BJ (cell line): ENCODE results near the gene JAGN1. TPM values are rescaled to one million over a fixed set of nuclear protein-coding genes. Genes with fewer than 3 reads are reported as not detected.

Source experiments
- CTCF ChIA-PET: fragments of 350-600 bp; formaldehyde crosslinking; extraction: SDS; loops from one replicate; lab custom pipeline; 2021; ENCODE audit warnings: antibody characterized with exemption, inconsistent platforms; lab: Yijun Ruan, JAX
- POLR2A ChIA-PET: fragments of 300-600 bp; sonication (Branson Sonifier 250); formaldehyde crosslinking; extraction: SDS; loops from one replicate; lab custom pipeline; 2021; ENCODE audit warnings: antibody characterized with exemption; lab: Charles Lee
- DNase-seq: peaks from one replicate; pipeline ENCODE4 v3.0.0-alpha.2; 2011; ENCODE audit warnings: low read depth
- H3K27me3 ChIP-seq: 2 replicates; pipeline ENCODE4 v1.6.0; 2011; ENCODE audit warnings: low read length; ENCODE audit not compliant: control insufficient read depth, insufficient read depth
- H3K36me3 ChIP-seq: 2 replicates; pipeline ENCODE4 v1.5.1; 2011; ENCODE audit warnings: low read length; ENCODE audit not compliant: control insufficient read depth, insufficient read depth
- H3K4me3 ChIP-seq: 2 replicates; pipeline ENCODE4 v1.5.1; 2011; ENCODE audit warnings: low read depth, mild to moderate bottlenecking, control low read depth, low read length
- polyA minus RNA-seq: library from RNA; depleted of rRNA, polyadenylated mRNA; stranded (reverse); fragments of >200 nt; gene quantifications from 2 replicates; pipeline ENCODE4 v1.2.3, GENCODE V29; 2011; rRNA and poly(A)+ RNA removed
- polyA plus RNA-seq: library from polyadenylated mRNA; depleted of rRNA; stranded (reverse); fragments of >200 nt; gene quantifications from 2 replicates; pipeline ENCODE4 v1.2.3, GENCODE V29; 2011; rRNA removed
- TF ChIP-seq, protein P1 (sequence below): IDR thresholded peaks from 2 replicates; pipeline ENCODE4 v1.5.1; 2011; ENCODE audit warnings: low read depth, mild to moderate bottlenecking, control low read depth, inconsistent platforms, low read length, moderate library complexity; ENCODE audit not compliant: insufficient read depth

Gene JAGN1
- 46.5 and 47.2 TPM in 2 replicates for polyA plus RNA-seq
- 24.1 and 34.5 TPM in 2 replicates for polyA minus RNA-seq

DNA sequence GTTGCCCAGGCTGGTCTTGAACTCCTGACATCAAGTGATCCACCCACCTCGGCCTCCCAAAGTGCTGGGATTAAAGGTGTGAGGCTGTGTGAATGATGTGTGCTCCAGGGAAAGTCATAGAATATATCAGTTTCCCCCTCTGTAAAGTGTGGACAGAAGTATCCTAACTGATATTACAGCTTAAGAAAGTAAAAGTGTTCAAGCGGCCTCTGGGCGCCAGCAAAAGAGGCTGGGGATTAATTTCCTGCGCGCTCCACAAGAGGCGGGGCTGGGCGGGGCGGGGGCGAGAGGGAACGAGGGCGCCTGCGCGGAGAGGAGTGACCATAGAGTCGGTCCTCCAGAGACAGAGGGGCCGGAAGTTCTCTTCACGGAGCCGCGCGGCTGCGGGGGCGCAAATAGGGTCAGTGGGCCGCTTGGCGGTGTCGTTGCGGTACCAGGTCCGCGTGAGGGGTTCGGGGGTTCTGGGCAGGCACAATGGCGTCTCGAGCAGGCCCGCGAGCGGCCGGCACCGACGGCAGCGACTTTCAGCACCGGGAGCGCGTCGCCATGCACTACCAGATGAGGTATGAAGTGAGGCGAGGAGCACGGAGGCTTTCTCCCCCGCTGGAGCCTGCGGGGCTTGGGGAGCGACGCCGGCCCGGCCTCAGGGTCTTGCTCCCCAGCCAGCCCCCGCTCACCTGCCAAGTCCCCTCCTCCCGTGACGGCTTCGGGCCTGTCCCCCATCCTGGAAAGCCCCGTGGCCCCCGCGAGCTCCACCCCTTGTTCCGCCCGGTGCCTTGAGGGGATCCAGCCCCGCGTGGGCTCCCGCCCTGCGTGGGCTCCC lies at the start of gene JAGN1:
Gene JAGN1 (plus strand): TSS at position 362 of the 823 bp plus-strand sequence. CDS start 113 bp downstream, at position 475.
- ChIA-PET CTCF (interaction anchor here (0.7 to 0.9 kb wide), 2 partner anchors 53 to 85 kb away, joined by 3 to 4 read pairs; no protein-coding TSS in a partner anchor), POLR2A (interaction anchor here (0.6 kb wide), 1 partner anchor 261 kb away, joined by 5 read pairs; no protein-coding TSS in a partner anchor)
- H3K27me3 ChIP-seq: no peaks in the 10 kb centered on the region
- TF ChIP-seq, protein P1, sequence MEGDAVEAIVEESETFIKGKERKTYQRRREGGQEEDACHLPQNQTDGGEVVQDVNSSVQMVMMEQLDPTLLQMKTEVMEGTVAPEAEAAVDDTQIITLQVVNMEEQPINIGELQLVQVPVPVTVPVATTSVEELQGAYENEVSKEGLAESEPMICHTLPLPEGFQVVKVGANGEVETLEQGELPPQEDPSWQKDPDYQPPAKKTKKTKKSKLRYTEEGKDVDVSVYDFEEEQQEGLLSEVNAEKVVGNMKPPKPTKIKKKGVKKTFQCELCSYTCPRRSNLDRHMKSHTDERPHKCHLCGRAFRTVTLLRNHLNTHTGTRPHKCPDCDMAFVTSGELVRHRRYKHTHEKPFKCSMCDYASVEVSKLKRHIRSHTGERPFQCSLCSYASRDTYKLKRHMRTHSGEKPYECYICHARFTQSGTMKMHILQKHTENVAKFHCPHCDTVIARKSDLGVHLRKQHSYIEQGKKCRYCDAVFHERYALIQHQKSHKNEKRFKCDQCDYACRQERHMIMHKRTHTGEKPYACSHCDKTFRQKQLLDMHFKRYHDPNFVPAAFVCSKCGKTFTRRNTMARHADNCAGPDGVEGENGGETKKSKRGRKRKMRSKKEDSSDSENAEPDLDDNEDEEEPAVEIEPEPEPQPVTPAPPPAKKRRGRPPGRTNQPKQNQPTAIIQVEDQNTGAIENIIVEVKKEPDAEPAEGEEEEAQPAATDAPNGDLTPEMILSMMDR: 0 out of 2 replicates have a peak, but pooled peaks have one; percentile 9
- peak within 1 kb of the TSS; percentile 98 for H3K4me3 ChIP-seq
- DNase-seq: no peak
- peaks cover 6% of the 10 kb centered on the region for H3K36me3 ChIP-seq

DNA sequence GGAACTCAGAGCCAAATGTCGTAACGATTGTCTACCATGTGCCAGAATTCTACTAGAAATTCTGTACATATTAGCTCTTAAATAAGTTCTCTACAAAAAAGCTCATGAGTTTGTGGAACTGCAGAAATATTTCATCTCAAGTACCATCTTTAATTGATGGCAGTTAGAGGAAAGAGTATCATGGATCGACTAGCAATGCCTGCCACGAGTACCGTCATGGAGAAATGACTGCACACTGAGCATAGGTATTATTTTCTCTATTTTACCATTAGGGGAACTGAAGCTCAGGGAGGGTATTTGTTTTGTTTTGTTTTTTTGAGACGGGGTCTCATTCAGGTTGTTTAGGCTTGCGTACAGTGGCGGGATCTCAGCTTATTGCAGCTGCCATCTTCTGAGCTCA lies 49.4 kb upstream of the JAGN1 start:
- ChIA-PET CTCF (interaction anchor here (1.5 to 1.9 kb wide), 2 partner anchors 10 to 92 kb away, joined by 6 to 7 read pairs; partner anchors contain the start of gene CRELD1), POLR2A (no interaction called here)
- H3K27me3 ChIP-seq: no peaks in the 10 kb centered on the region
- H3K36me3 ChIP-seq: peaks cover 9% of the 10 kb centered on the region
- TF ChIP-seq, protein P1: no peak
- no peak for DNase-seq
- no peak overlapping the region for H3K4me3 ChIP-seq

DNA sequence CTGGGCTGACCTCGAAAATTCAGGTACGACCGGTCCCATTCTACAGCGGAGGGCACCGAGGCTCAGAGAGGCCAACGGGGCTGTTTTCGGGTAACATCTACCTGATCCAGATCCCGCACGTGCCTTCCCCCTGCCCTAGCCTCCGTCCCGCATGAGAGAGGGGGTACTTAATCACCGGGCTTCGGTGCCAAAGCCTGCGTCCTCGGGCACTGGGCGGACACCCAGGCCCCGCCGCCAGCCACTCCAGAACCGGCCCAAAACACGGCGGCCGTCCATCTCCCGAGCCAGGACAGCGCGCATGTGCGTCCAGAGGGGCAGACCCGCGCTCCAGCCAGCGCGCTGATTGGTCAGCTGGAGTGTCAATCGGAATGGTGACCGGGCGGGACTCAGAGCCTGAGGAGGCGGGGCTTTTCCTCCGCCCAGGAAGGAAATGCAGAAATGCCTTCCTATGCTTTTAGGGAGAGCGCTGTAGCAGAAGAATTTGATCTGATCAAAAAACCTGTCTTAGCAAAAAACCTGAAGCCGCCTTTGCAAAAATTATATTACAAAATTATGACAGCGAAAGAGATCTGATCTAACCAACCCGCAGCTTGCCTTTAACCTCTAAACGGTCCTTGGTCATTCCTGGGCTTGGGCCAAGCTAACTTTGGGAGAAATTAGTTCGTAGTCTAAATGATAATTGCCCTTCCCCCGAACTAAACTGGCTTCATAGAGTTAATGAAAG lies 46.5 kb upstream of the JAGN1 start, which contains the start of gene RPUSD3:
Gene RPUSD3 (minus strand): TSS at position 294 of the 724 bp plus-strand sequence. CDS start 18 bp downstream, at position 276.
- Histone ChIP-seq H3K36me3 (peaks cover 7% of the 10 kb centered on the region), H3K27me3 (no peaks in the 10 kb centered on the region), H3K4me3 (peak within 1 kb of the TSS; percentile 78)
- TF ChIP-seq, protein P1: no peak
- ChIA-PET POLR2A (interaction anchor here (0.6 to 0.7 kb wide), 2 partner anchors 11 to 73 kb away, joined by 3 to 4 read pairs; no protein-coding TSS in a partner anchor), CTCF (interaction anchor here (0.9 to 2.7 kb wide), 3 partner anchors 71 to 103 kb away, joined by 5 to 10 read pairs (median 10); partner anchors contain the start of gene CRELD1)
- DNase-seq: peak; percentile 67

DNA sequence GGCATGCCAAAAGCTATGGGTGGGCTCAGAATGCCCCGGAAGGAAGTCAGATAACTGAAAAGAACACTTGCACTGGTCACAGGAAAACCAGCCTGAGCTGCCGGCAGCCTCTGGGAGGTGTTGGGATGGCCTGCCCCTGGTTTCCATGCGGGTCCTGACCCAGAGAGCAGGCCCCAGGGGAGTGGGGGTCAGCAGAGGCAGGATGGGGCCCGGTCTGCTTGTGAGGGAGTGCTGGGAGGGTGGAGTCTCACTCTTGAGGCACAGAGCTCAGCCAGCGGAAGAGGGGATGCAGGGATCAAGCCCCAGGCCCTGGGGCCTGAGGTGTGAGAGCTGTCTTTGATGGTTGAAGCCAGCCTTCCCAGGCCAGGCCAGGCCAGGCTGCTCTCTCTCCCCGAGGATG lies 44.2 kb upstream of the JAGN1 start:
- H3K4me3 ChIP-seq: no peak overlapping the region
- ChIA-PET CTCF (interaction anchor here (0.5 to 1.8 kb wide), 3 partner anchors 100 to 405 kb away, joined by 3 to 7 read pairs (median 3); no protein-coding TSS in a partner anchor), POLR2A (no interaction called here)
- peaks cover 3% of the 10 kb centered on the region for H3K36me3 ChIP-seq
- no peak for DNase-seq
- no peaks in the 10 kb centered on the region for H3K27me3 ChIP-seq
- TF ChIP-seq, protein P1: no peak
